ENCODE results near the gene ARHGAP15. TPM values are rescaled to one million over a fixed set of nuclear protein-coding genes. Genes with fewer than 3 reads are reported as not detected.

The ARHGAP15 gene
- total and polyA plus RNA-seq, 9 donors: 1.5 to 10.0 (median 2.6) TPM

- no peak overlapping the region for H3K27ac ChIP-seq
- H3K4me1 ChIP-seq (ENCODE audit: insufficient read depth): no peaks in the 10 kb centered on the region
- H3K4me3 ChIP-seq: no peak overlapping the region
- intact Hi-C loops (cut with DNase I): no loop called here
- 33 to 61% (median 51%) methylated on average over 3 of the region's 3 CpGs for WGBS, 3 donors
- H3K36me3 ChIP-seq: no peaks in the 10 kb centered on the region
- no peaks in the 10 kb centered on the region for H3K9me3 ChIP-seq
- H3K27me3 ChIP-seq: no peaks in the 10 kb centered on the region
- no peak for DNase-seq
- no peak for TF ChIP-seq POLR2A (IDR thresholded peaks at IDR 0.05)
- no peak for TF ChIP-seq CTCF (IDR thresholded peaks at IDR 0.05)
- TF ChIP-seq EP300 (IDR thresholded peaks at IDR 0.05): no peak
Observed at GRCh38 chr2:143230506-143231253, 101.5 kb downstream of the ARHGAP15 start.

GRCh38 chr2:143231254-143231645 lies 102.0 kb downstream of the ARHGAP15 start:
- Histone ChIP-seq H3K27ac (no peak overlapping the region), H3K4me3 (no peak overlapping the region), H3K9me3 (no peaks in the 10 kb centered on the region), H3K27me3 (no peaks in the 10 kb centered on the region), H3K36me3 (no peaks in the 10 kb centered on the region), H3K4me1 (ENCODE audit: insufficient read depth) (no peaks in the 10 kb centered on the region)
- 22 to 93% (median 44%) methylated on average over 1 of the region's 1 CpG for WGBS, 3 donors
- intact Hi-C loops (cut with DNase I): no loop called here
- no peak for DNase-seq
- TF ChIP-seq CTCF (IDR thresholded peaks at IDR 0.05) (no peak), POLR2A (IDR thresholded peaks at IDR 0.05) (no peak), EP300 (IDR thresholded peaks at IDR 0.05) (no peak)

- TF ChIP-seq POLR2A (IDR thresholded peaks at IDR 0.05) (no peak), EP300 (IDR thresholded peaks at IDR 0.05) (no peak)
- Histone ChIP-seq H3K36me3 (no peaks in the 10 kb centered on the region), H3K9me3 (no peaks in the 10 kb centered on the region), H3K4me1 (ENCODE audit: insufficient read depth) (no peaks in the 10 kb centered on the region), H3K27me3 (no peaks in the 10 kb centered on the region), H3K4me3 (no peak overlapping the region), H3K27ac (no peak overlapping the region)
- DNase-seq: no peak
- 79 to 85% (median 83%) methylated on average over 8 of the region's 8 CpGs for WGBS, 3 donors
- intact Hi-C loops (cut with DNase I): no loop called here
Observed at GRCh38 chr2:143237146-143237777, 108.0 kb downstream of the ARHGAP15 start.

- no peaks in the 10 kb centered on the region for H3K36me3 ChIP-seq
- H3K9me3 ChIP-seq: no peaks in the 10 kb centered on the region
- H3K4me1 ChIP-seq (ENCODE audit: insufficient read depth): no peaks in the 10 kb centered on the region
- no peaks in the 10 kb centered on the region for H3K27me3 ChIP-seq
- DNase-seq: no peak
- intact Hi-C loops (cut with DNase I): no loop called here
- no peak overlapping the region for H3K4me3 ChIP-seq
- no peak overlapping the region for H3K27ac ChIP-seq
- 81 to 83% (median 83%) methylated on average over 7 of the region's 7 CpGs for WGBS, 3 donors
- no peak for TF ChIP-seq POLR2A (IDR thresholded peaks at IDR 0.05)
- TF ChIP-seq EP300 (IDR thresholded peaks at IDR 0.05): no peak
- no peak for TF ChIP-seq CTCF (IDR thresholded peaks at IDR 0.05)
Observed at GRCh38 chr2:143241403-143242088, 112.3 kb downstream of the ARHGAP15 start.
